Femur (tissue), 1 donor: Measurements from ENCODE around the gene C12orf54.
"Not testable (repeated sequence)": the region's sequence is repeated elsewhere in the genome, so short reads cannot be mapped to it uniquely, and the experiment has no call there.

Source experiments
- DNase-seq: peaks from one replicate; pipeline ENCODE4 v3.0.0-alpha.2; 2017

Gene C12orf54

GRCh38 chr12:48512855-48513254 is 30.6 kb downstream of the C12orf54 start:
- no peak for DNase-seq

DNA sequence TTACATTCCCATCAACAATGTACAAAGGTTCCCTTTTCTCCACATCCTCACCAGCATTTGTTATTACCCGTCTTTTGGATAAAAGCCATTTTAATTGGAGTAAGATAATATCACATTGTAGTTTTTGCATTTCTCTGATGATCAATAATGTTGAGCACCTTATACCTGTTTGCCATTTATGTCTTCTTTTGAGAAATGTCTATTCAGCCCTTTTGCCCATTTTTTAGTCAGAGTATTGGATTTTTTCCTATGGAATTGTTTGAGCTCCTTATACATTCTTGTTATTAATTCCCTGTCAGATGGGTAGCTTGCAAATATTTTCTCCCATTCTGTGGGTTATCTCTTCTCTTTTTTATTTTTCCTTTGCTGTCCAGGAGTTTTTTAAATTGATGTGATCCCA is 32.4 kb downstream of the C12orf54 start:
- no peak for DNase-seq

DNA sequence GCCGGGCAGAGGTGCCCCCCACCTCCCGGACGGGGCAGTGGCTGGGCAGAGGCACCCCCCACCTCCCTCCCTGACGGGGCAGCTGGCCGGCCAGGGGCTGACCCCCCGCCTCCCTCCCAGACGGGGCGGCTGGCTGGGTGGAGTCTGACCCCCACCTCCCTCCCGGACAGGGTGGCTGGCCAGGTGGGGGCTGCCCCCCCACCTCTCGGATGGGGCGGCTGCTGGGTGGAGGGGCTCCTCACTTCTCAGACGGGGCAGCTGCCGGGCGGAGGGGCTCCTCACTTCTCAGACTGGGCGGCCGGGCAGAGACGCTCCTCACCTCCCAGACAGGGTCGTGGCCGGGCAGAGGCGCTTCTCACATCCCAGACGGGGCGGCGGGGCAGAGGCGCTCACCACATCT is 38.1 kb downstream of the C12orf54 start:
- not testable (repeated sequence) for DNase-seq

DNA sequence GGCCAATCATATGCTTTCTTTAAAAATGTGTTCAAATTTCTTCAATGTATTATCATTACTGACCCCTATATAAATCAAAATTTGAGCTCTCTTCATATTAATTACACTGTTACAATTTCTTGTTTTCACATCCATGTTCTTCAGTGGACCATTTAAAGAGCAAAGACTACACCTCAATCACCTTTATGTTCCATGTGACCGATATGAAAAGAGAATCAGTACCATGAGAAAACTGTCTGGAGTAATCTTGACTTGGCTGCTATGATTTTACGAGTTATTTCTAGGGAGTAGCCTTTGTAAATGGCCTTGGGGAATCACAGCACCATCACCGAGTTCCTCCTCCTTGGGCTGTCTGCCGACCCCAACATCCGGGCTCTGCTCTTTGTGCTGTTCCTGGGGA is 43.0 kb downstream of the C12orf54 start, which contains the start of gene OR8S1:
Gene OR8S1, plus strand, starts transcription at position 301 of the 400 bp plus-strand sequence. Its CDS starts 0 bp downstream, at position 301.
- DNase-seq: no peak

- no peak for DNase-seq
These were observed 45.8 kb downstream of the C12orf54 start for GRCh38 chr12:48527891-48528670.

DNA sequence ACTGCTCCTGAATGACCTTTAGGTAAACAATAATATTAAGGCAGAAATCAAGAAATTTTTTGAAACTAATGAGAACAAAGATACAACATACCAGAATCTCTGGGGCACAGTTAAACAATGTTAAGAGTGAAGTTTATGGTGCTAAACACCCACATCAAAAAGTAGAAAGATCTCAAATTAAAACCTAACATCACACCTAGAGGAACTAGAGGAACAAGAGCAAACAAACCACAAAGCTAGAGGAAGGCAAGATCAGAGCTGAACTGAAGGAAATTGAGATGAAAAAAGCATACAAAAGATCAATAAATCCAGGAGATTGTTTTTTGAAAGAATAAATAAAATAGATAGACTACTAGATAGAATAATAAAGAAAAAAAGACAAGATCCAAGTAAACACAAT is 50.3 kb downstream of the C12orf54 start:
- no peak for DNase-seq

DNA sequence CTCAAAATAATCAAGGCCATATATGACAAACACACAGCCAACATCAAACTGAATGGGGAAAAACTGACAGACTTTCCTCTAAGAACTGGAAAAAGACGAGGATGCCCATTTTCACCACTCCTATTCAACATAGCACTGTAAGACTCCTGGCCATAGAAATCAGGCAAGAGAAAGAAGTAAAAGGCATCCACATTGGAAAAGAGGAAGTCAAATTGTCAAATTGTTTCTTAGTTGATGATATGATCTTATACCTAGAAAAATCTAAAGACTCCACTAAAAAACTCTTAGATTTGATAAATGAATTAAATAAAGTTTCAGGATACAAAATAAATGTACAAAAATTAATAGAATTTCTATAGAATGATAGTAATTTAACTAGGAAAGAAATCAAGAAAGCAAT is 54.3 kb downstream of the C12orf54 start:
- DNase-seq: no peak

GRCh38 chr12:48542300-48542928 is 60.1 kb downstream of the C12orf54 start:
- no peak for DNase-seq

GRCh38 chr12:48545833-48546469 is 63.7 kb downstream of the C12orf54 start:
- DNase-seq: no peak
